Stimulated activated CD4-positive, alpha-beta T cell treated with anti-CD3 and anti-CD28 coated beads, Interleukin-15, amount 100 ng/mL, for 24 hours (primary cell): Measurements from ENCODE around the gene TMEM134.

Experiments
- DNase-seq: peaks from one replicate; pipeline ENCODE4 v3.0.0-alpha.2; 2020

Gene TMEM134

GRCh38 chr11:67436459-67437081 lies 32.5 kb downstream of the TMEM134 start:
- peak; percentile 91 for DNase-seq

GRCh38 chr11:67435727-67436458 lies 33.2 kb downstream of the TMEM134 start:
- DNase-seq: no peak

GRCh38 chr11:67435031-67435726 lies 33.9 kb downstream of the TMEM134 start:
- DNase-seq: peak; percentile 66

- peak; percentile 60 for DNase-seq
Measured at GRCh38 chr11:67434395-67434881, 34.6 kb downstream of the TMEM134 start.

GRCh38 chr11:67433536-67434394 lies 35.3 kb downstream of the TMEM134 start:
- peak; percentile 45 for DNase-seq

GRCh38 chr11:67432655-67433349 lies 36.2 kb downstream of the TMEM134 start:
- DNase-seq: peak; percentile 26

GRCh38 chr11:67431346-67432249 lies 37.5 kb downstream of the TMEM134 start:
- no peak for DNase-seq

- DNase-seq: no peak
Measured at GRCh38 chr11:67429722-67430121, 39.3 kb downstream of the TMEM134 start.

- no peak for DNase-seq
Measured at GRCh38 chr11:67429038-67429668, 39.9 kb downstream of the TMEM134 start.

GRCh38 chr11:67428052-67429001 lies 40.7 kb downstream of the TMEM134 start, which contains the start of gene RPS6KB2:
TSS of gene RPS6KB2 (plus strand) at chr11:67428494. CDS start at chr11:67428546, 52 bp downstream.
- DNase-seq: peak; percentile 99

DNA sequence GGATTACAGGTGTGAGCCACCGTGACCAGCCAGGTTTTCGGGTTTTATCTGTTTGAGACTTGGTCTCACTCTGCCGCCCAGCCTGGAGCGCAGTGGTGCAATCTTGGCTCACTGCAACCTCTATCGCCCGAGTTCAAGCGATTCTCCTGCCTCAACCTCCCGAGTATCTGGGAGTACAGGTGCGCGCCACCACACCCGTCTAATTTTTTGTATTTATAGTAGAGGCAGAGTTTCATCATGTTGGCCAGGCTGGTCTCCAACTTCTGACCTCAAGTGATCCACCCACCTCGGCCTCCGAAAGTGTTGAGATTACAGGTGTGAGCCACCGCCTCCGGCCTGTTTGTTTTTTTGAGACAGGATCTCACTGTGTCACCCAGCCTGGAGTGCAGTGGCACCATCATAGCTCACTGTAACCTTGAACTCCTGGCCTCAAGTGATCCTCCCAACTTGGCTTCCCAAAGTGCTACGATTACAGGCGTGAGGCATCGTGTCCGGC lies 41.6 kb downstream of the TMEM134 start:
- peak; percentile 30 for DNase-seq

DNA sequence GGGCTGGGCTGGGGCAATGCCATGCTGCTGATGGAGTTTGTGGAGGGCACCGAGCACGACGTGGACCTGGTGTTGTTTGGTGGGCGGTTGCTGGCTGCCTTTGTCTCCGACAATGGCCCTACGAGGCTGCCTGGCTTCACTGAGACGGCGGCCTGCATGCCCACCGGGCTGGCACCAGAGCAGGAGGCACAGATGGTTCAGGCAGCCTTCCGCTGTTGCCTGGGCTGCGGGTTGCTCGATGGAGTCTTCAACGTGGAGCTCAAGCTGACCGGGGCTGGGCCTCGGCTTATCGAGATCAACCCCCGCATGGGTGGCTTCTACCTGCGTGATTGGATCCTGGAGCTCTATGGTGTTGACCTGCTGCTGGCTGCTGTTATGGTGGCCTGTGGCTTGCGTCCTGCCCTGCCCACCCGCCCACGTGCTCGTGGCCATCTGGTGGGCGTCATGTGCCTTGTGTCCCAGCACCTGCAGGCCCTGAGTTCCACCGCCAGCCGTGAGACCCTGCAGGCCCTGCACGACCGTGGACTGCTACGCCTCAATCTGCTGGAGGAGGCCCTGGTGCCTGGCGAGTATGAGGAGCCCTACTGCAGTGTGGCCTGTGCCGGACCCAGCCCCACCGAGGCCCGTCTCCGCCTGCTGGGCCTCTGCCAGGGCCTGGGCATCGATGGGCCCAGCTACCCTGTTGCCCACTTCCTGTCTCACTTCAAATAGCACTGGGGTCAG lies 45.0 kb downstream of the TMEM134 start:
- no peak for DNase-seq

GRCh38 chr11:67423466-67423865 lies 45.6 kb downstream of the TMEM134 start:
- DNase-seq: no peak

GRCh38 chr11:67422891-67423290 lies 46.2 kb downstream of the TMEM134 start:
- no peak for DNase-seq

- no peak for DNase-seq
Measured at GRCh38 chr11:67421430-67422031, 47.5 kb downstream of the TMEM134 start.

DNA sequence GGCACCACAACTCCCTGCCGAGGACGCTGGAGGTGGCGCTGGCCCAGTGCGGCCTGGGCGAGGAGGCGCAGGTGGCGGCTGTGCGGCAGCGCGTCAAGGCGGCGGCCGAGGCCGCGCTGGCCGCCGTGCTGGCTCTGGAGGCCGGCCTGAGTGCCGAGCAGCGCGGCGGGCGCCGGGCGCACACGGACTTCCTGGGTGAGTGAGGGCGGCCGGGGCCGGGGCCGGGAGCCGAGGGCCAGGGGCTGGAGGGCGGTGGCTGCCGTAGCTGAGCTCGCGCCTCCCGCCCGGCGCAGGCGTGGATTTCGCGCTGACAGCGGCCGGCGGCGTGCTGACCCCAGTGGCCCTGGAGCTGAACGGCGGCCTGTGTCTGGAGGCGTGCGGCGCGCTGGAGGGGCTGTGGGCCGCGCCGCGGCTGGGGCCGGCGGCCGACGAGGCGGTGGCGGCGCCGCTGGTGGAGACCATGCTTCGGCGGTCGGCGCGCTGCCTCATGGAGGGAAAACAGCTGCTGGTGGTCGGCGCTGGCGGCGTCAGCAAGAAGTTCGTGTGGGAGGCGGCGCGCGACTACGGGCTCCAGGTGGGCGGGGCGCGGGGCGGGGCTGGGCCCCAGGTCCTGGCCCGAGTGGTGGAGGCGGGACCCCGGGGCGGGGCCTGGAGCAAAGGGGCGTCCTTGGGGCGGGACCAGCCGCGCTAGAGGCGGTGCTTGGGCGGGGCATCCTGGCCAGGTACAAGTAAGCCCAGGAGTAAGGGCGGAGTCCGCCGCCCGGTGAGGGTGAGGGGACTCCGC lies 48.2 kb downstream of the TMEM134 start:
- DNase-seq: peak; percentile 99

DNA sequence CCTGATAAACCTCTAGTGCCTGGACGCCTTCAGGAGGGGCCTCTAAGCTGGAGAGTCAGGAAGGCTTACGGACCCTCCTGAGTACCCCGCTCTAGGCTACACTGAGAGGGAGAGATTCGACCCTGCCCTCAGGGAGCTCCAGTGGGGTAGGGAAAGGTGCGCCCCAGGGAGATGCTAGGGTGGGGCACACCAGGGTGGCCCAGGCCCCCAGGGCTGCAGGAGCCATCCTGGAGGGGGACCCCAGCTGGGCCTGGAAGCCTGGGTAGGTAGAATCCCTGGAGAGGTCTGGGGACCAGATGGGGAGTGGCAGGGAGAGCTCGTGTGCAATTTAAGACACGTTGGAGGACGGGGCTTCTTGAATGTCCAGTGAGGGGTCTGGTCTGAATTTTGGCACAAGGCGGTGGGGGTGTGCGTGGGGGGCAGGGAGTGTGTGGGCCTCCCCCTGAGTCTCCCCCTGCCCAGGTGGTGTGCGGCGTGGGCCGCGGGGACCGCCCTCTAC lies 48.9 kb downstream of the TMEM134 start:
- no peak for DNase-seq
